Neural cell (in vitro differentiated cells): ENCODE data around the gene LRIG1. TPM values are rescaled to one million over a fixed set of nuclear protein-coding genes. Genes with fewer than 3 reads are reported as not detected.

Experiments used
- H2AFZ ChIP-seq: fragments of 200-600, 300-800 bp; sonication (generic), shearing (Covaris generic); 2 replicates; pipeline ENCODE4 v1.6.0; 2014; ENCODE audit warnings: low read depth, mild to moderate bottlenecking, antibody characterized with exemption, low read length, moderate library complexity
- H3F3A ChIP-seq: fragments of 200-600 bp; shearing (Covaris generic); 2 replicates; pipeline ENCODE4 v1.6.1; 2016; ENCODE audit warnings: mild to moderate bottlenecking, moderate library complexity, mixed read lengths, antibody characterized with exemption, low read length; ENCODE audit not compliant: insufficient read depth, poor library complexity, severe bottlenecking
- H3K27ac ChIP-seq: fragments of 200-600, 300-800 bp; sonication (generic), shearing (Covaris generic); 2 replicates; pipeline ENCODE4 v1.5.1; 2014; ENCODE audit warnings: mild to moderate bottlenecking, low read length, moderate library complexity
- H3K27me3 ChIP-seq: fragments of 300-800, 200-600 bp; sonication (generic), shearing (Covaris generic); 2 replicates; pipeline ENCODE4 v1.6.0; 2014; ENCODE audit warnings: mild to moderate bottlenecking, low read depth, low read length, moderate library complexity; ENCODE audit not compliant: insufficient read depth
- H3K36me3 ChIP-seq: fragments of 300-800, 200-600 bp; sonication (generic), shearing (Covaris generic); 2 replicates; pipeline ENCODE4 v1.5.1; 2014; ENCODE audit warnings: mild to moderate bottlenecking, antibody characterized with exemption, low read length, moderate library complexity; ENCODE audit not compliant: insufficient read depth
- H3K4me2 ChIP-seq: fragments of 300-800, 200-600 bp; sonication (generic), shearing (Covaris generic); 2 replicates; pipeline ENCODE4 v1.6.0; 2014; ENCODE audit warnings: mild to moderate bottlenecking, low read length
- H3K4me3 ChIP-seq: fragments of 300-800, 200-600 bp; sonication (generic), shearing (Covaris generic); 2 replicates; pipeline ENCODE4 v1.5.1; 2014; ENCODE audit warnings: mild to moderate bottlenecking, low read length, moderate library complexity
- H3K79me2 ChIP-seq: fragments of 200-600 bp; shearing (Covaris generic); replicated peaks from 2 replicates; pipeline ENCODE4 v1.6.0; 2014; ENCODE audit warnings: mild to moderate bottlenecking, low read length, moderate library complexity; ENCODE audit not compliant: insufficient read depth
- H3K9ac ChIP-seq: fragments of 300-800, 200-600 bp; sonication (generic), shearing (Covaris generic); 2 replicates; pipeline ENCODE4 v1.6.1; 2016; ENCODE audit warnings: mild to moderate bottlenecking, low read length, mixed read lengths
- H3K9me2 ChIP-seq: fragments of 200-600 bp; shearing (Covaris generic); 2 replicates; pipeline ENCODE4 v1.6.1; 2016; ENCODE audit warnings: mild to moderate bottlenecking, low read length, mixed read lengths; ENCODE audit not compliant: insufficient read depth
- H3K9me3 ChIP-seq: fragments of 200-600, 300-800 bp; sonication (generic), shearing (Covaris generic); 2 replicates; pipeline ENCODE4 v1.6.1; 2016; ENCODE audit warnings: mild to moderate bottlenecking, mixed run types, low read length, moderate library complexity, mixed read lengths
- H4K20me1 ChIP-seq: fragments of 200-600 bp; shearing (Covaris generic); 2 replicates; pipeline ENCODE4 v1.6.1; 2016; ENCODE audit warnings: mild to moderate bottlenecking, mixed run types; ENCODE audit not compliant: insufficient read depth
- CTCF ChIP-seq: fragments of 450-650 bp; IDR thresholded peaks from 2 replicates; pipeline ENCODE4 v1.5.1; 2014; ENCODE audit warnings: antibody characterized with exemption, mild to moderate bottlenecking, moderate library complexity; ENCODE audit not compliant: poor library complexity, severe bottlenecking
- EP300 ChIP-seq: fragments of 450-650 bp; conservative IDR thresholded peaks from 2 replicates; pipeline ENCODE4 v1.6.1; 2014; ENCODE audit warnings: antibody characterized with exemption, mild to moderate bottlenecking, moderate library complexity; ENCODE audit not compliant: poor library complexity, severe bottlenecking
- EZH2 ChIP-seq: fragments of 200-600, 300-800 bp; shearing (Covaris generic), sonication (generic); IDR thresholded peaks from 2 replicates; pipeline ENCODE4 v1.6.1; 2014; ENCODE audit warnings: antibody characterized with exemption, low read length, borderline replicate concordance, mild to moderate bottlenecking; ENCODE audit not compliant: insufficient read depth, poor library complexity, severe bottlenecking
- MXI1 ChIP-seq: fragments of 450-650 bp; conservative IDR thresholded peaks from 2 replicates; pipeline ENCODE4 v1.6.1; 2014; ENCODE audit warnings: antibody characterized with exemption, mild to moderate bottlenecking; ENCODE audit not compliant: poor library complexity, severe bottlenecking
- POLR2AphosphoS5 ChIP-seq: IDR thresholded peaks from 2 replicates; pipeline ENCODE4 v1.6.1; 2012
- RAD21 ChIP-seq: fragments of 450-650 bp; conservative IDR thresholded peaks from 2 replicates; pipeline ENCODE4 v1.6.1; 2014; ENCODE audit warnings: antibody characterized with exemption, mild to moderate bottlenecking, moderate library complexity
- REST ChIP-seq: IDR thresholded peaks from 2 replicates; pipeline ENCODE4 v1.6.1; 2012; ENCODE audit warnings: borderline replicate concordance
- SMC3 ChIP-seq: fragments of 450-650 bp; conservative IDR thresholded peaks from 2 replicates; pipeline ENCODE4 v1.6.1; 2014; ENCODE audit warnings: antibody characterized with exemption, mild to moderate bottlenecking, moderate library complexity; ENCODE audit not compliant: poor library complexity
- TAF1 ChIP-seq: IDR thresholded peaks from 2 replicates; pipeline ENCODE4 v1.6.1; 2012; ENCODE audit warnings: low read depth
- polyA plus RNA-seq: library from polyadenylated mRNA; depleted of rRNA; stranded (reverse); fragments of >200 nt; gene quantifications from 2 replicates; pipeline ENCODE4 v1.2.3, GENCODE V29; 2014

The LRIG1 gene
- polyA plus RNA-seq, 1 donor from 2014 or later: 7.1 TPM

GRCh38 chr3:66433522-66433782, 67.4 kb downstream of the LRIG1 start:
- Histone ChIP-seq H3F3A (no peaks in the 10 kb centered on the region), H3K4me2 (no peak overlapping the region), H3K27ac (no peak overlapping the region), H3K79me2 (peaks cover under 1% of the 10 kb centered on the region), H3K27me3 (no peaks in the 10 kb centered on the region), H3K9me3 (no peaks in the 10 kb centered on the region), H3K4me3 (no peak overlapping the region), H2AFZ (no peak overlapping the region), H3K9me2 (no peaks in the 10 kb centered on the region), H3K9ac (no peak overlapping the region), H4K20me1 (no peaks in the 10 kb centered on the region), H3K36me3 (no peaks in the 10 kb centered on the region)
- TF ChIP-seq EP300: no peak
- TF ChIP-seq CTCF: no peak
- no peak for TF ChIP-seq MXI1
- no peak for TF ChIP-seq RAD21
- TF ChIP-seq SMC3: no peak
- TF ChIP-seq REST: no peak
- TF ChIP-seq TAF1: no peak
- TF ChIP-seq POLR2AphosphoS5: no peak
- no peak for TF ChIP-seq EZH2

GRCh38 chr3:66432767-66433521, 67.9 kb downstream of the LRIG1 start:
- H3K36me3 ChIP-seq: no peaks in the 10 kb centered on the region
- H3K79me2 ChIP-seq: no peaks in the 10 kb centered on the region
- no peak overlapping the region for H3K4me2 ChIP-seq
- H4K20me1 ChIP-seq: no peaks in the 10 kb centered on the region
- H3F3A ChIP-seq: no peaks in the 10 kb centered on the region
- no peak overlapping the region for H3K9ac ChIP-seq
- H3K9me3 ChIP-seq: no peaks in the 10 kb centered on the region
- TF ChIP-seq CTCF (no peak), MXI1 (no peak), REST (no peak), RAD21 (no peak), SMC3 (no peak), EZH2 (no peak), POLR2AphosphoS5 (no peak), TAF1 (no peak), EP300 (no peak)
- H2AFZ ChIP-seq: no peak overlapping the region
- no peak overlapping the region for H3K4me3 ChIP-seq
- H3K27me3 ChIP-seq: no peaks in the 10 kb centered on the region
- H3K9me2 ChIP-seq: no peaks in the 10 kb centered on the region
- no peak overlapping the region for H3K27ac ChIP-seq
